ENCODE measurements around the gene OSTF1.

- TF ChIP-seq POLR2A (IDR thresholded peaks at IDR 0.05) (no peak), CTCF (IDR thresholded peaks at IDR 0.05) (no peak)
These were observed 45.1 kb downstream of the OSTF1 start for GRCh38 chr9:75133396-75133795.
